NCI-H2029 treated with DMSO at 0.1 percent for 48 hours (cell line): ENCODE measurements around the gene KLHL25.

ENCODE experiments used
- DNase-seq: peaks from one replicate; lab custom pipeline; 2025; lab: John Stamatoyannopoulos, UW

Gene KLHL25

GRCh38 chr15:85760531-85761371 lies 34.0 kb downstream of the KLHL25 start:
- DNase-seq: no peak

GRCh38 chr15:85760049-85760448 lies 34.7 kb downstream of the KLHL25 start:
- DNase-seq: no peak

GRCh38 chr15:85759376-85759775 lies 35.3 kb downstream of the KLHL25 start:
- no peak for DNase-seq

GRCh38 chr15:85758655-85758978 lies 36.1 kb downstream of the KLHL25 start:
- DNase-seq: no peak

- no peak for DNase-seq
These were observed 36.6 kb downstream of the KLHL25 start for GRCh38 chr15:85757939-85758654.

GRCh38 chr15:85757073-85757938 lies 37.4 kb downstream of the KLHL25 start:
- DNase-seq: no peak

GRCh38 chr15:85756411-85757072 lies 38.2 kb downstream of the KLHL25 start:
- no peak for DNase-seq

- no peak for DNase-seq
These were observed 38.8 kb downstream of the KLHL25 start for GRCh38 chr15:85755942-85756341.

GRCh38 chr15:85755471-85755870 lies 39.3 kb downstream of the KLHL25 start:
- DNase-seq: no peak

- DNase-seq: no peak
These were observed 39.7 kb downstream of the KLHL25 start for GRCh38 chr15:85754989-85755388.

GRCh38 chr15:85753791-85754452 lies 40.8 kb downstream of the KLHL25 start:
- DNase-seq: no peak

- DNase-seq: no peak
These were observed 41.5 kb downstream of the KLHL25 start for GRCh38 chr15:85753261-85753660.

GRCh38 chr15:85752491-85752961 lies 42.2 kb downstream of the KLHL25 start:
- peak; percentile 14 for DNase-seq

GRCh38 chr15:85752124-85752475 lies 42.6 kb downstream of the KLHL25 start:
- no peak for DNase-seq

GRCh38 chr15:85751291-85752123 lies 43.2 kb downstream of the KLHL25 start:
- DNase-seq: no peak

GRCh38 chr15:85750319-85751290 lies 44.1 kb downstream of the KLHL25 start:
- no peak for DNase-seq

GRCh38 chr15:85749261-85750151 lies 45.2 kb downstream of the KLHL25 start:
- DNase-seq: no peak

GRCh38 chr15:85748729-85749128 lies 46.0 kb downstream of the KLHL25 start:
- no peak for DNase-seq
